Right lobe of liver (tissue), 6 donors: ENCODE measurements around the gene FZD8. TPM values are rescaled to one million over a fixed set of nuclear protein-coding genes. Genes with fewer than 3 reads are reported as not detected.

Source experiments
- ATAC-seq, 4 donors: fragments of 200-7000 bp; cut with Tn5 transposase; one replicate each; pipeline ENCODE4 v1.9.1; 2020; ENCODE audit warnings: mild to moderate bottlenecking in 4 of 4, moderate library complexity in 4 of 4
- DNase-seq, 3 donors: peaks; one replicate each; pipeline ENCODE4 v3.0.0-alpha.2; 2020
- H3K27ac ChIP-seq, 3 donors: fragments of 200-600 bp; one replicate each; pipeline ENCODE4 v1.8.0; 2022
- H3K27me3 ChIP-seq, 2 donors: fragments of 200-600 bp; one replicate each; pipeline ENCODE4 v1.8.0; 2022
- H3K36me3 ChIP-seq, 4 donors: fragments of 200-600 bp; sonication (generic) in 1 of 4; one replicate each; pipeline versions ENCODE4 v1.5.1 to v1.8.0; 2017 to 2022; ENCODE audit warnings: control low read depth in 1 of 4
- H3K4me1 ChIP-seq, 4 donors: fragments of 200-600 bp; sonication (generic) in 1 of 4; one replicate each; pipeline versions ENCODE4 v1.5.1 to v1.8.0; 2017 to 2022; ENCODE audit warnings: control low read depth in 1 of 4
- H3K4me3 ChIP-seq, 3 donors: fragments of 200-600 bp; one replicate each; pipeline ENCODE4 v1.8.0; 2022
- H3K9me3 ChIP-seq, 4 donors: fragments of 200-600 bp; sonication (generic) in 1 of 4; one replicate each; pipeline versions ENCODE4 v1.5.1 to v1.8.0; 2017 to 2022; ENCODE audit warnings: control low read depth in 1 of 4
- CTCF ChIP-seq, 4 donors: fragments of 200-600 bp in 3 of 4; fragments of 450-650 bp in 1 of 4; IDR thresholded peaks; one replicate each; pipeline versions ENCODE4 v1.5.1 to v1.8.0; 2016 to 2022; ENCODE audit warnings: antibody characterized with exemption in 4 of 4, mild to moderate bottlenecking in 2 of 4
- POLR2A ChIP-seq: fragments of 450-650 bp; IDR thresholded peaks from one replicate; pipeline ENCODE4 v1.6.1; 2017; ENCODE audit warnings: antibody characterized with exemption, mild to moderate bottlenecking
- intact Hi-C, 2 donors: fragments of 100-400 bp; cut with DNase I; formaldehyde crosslinking; loops; one replicate each; pipeline versions ENCODE4 v1.11.2 to v1.14.1; 2022
- total RNA-seq, 6 experiments: library from RNA; depleted of rRNA in 2 of 6; stranded (reverse); fragments of >200 nt in 2 of 6; fragmentation: NEBNext Ultra II Directional in 3 of 6; extraction: Animal tissue kit (Norgen Biotek cat#: 25700) in 3 of 6; gene quantifications; one replicate each; pipeline versions ENCODE4 v1.1.0 to v1.2.4, GENCODE V29; 2016 to 2023
- donor health status: DM: no; HTN: yes; CAD: no.
- donor health status: DM: no; HTN: no; CAD: no.
- donor health status: DM: no; HTN: no; CAD: no.
- donor health status: DM: no; HTN: yes; CAD: no.
- donor health status: DM: no; HTN: yes; CAD: no.

Gene FZD8
- total RNA-seq, 6 experiments from 2014 or later, result 2.3 to 4.6 (median 3.8) TPM

- H3K27me3 ChIP-seq, result no peaks in the 10 kb centered on the region
- H3K27ac ChIP-seq, result no peak overlapping the region
- ATAC-seq, result no peak
- DNase-seq, result no peak
- TF ChIP-seq POLR2A, result no peak
- TF ChIP-seq CTCF (IDR thresholded peaks at IDR 0.05), result no peak
- no peaks in the 10 kb centered on the region for H3K4me1 ChIP-seq
- intact Hi-C loops, result no loop called here
- no peak overlapping the region for H3K4me3 ChIP-seq
- H3K9me3 ChIP-seq, result no peaks in the 10 kb centered on the region
- no peaks in the 10 kb centered on the region for H3K36me3 ChIP-seq
Measured at GRCh38 chr10:35588836-35589235, 53.3 kb downstream of the FZD8 start.

Other genes with a start within 250 kb of the FZD8 start
- gene GJD4, start 37.0 kb downstream of the FZD8 start, total RNA-seq, result not detected